ENCODE measurements around the gene AGO3.

Gene AGO3

GRCh38 chr1:36114371-36114770 is 183.5 kb downstream of the AGO3 start:
- DNase-seq = no peak
- peak overlapping the region; percentile 83 to 93 for H3K27ac ChIP-seq
- no peaks in the 10 kb centered on the region for H3K9me3 ChIP-seq

DNA sequence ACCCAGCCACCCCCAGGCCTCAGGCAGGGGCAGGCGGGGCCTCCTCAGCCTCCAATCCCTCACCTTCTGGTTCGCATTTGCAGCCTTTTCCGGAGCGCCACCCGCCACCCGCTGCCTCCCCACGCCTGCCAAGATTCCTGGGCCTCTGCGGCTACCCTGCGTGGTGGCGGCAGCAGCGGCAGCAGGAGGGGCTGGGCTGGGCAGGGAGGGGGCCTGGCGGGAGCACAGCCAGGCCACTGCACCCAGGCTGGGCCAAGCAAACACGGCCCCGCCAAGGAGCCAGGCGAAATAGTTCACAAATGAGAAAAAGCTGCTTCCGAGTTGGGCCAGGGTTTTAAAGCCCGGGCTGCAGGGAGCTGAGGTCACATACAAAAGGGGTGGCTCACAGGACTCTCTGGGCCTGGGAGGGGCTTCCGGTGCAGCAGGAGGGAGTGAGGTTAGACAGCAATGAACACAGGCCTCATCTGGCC is 184.3 kb downstream of the AGO3 start:
- peak overlapping the region; percentile 3 to 18 for H3K4me3 ChIP-seq
- peak; percentile 47 to 93 for DNase-seq
- H3K27ac ChIP-seq = peak overlapping the region; percentile 83 to 93
- intact Hi-C loops (cut with DNase I; ENCODE audit: low total_unique reads) = no loop called here
- TF ChIP-seq, protein P1, sequence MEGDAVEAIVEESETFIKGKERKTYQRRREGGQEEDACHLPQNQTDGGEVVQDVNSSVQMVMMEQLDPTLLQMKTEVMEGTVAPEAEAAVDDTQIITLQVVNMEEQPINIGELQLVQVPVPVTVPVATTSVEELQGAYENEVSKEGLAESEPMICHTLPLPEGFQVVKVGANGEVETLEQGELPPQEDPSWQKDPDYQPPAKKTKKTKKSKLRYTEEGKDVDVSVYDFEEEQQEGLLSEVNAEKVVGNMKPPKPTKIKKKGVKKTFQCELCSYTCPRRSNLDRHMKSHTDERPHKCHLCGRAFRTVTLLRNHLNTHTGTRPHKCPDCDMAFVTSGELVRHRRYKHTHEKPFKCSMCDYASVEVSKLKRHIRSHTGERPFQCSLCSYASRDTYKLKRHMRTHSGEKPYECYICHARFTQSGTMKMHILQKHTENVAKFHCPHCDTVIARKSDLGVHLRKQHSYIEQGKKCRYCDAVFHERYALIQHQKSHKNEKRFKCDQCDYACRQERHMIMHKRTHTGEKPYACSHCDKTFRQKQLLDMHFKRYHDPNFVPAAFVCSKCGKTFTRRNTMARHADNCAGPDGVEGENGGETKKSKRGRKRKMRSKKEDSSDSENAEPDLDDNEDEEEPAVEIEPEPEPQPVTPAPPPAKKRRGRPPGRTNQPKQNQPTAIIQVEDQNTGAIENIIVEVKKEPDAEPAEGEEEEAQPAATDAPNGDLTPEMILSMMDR (IDR thresholded peaks at IDR 0.05) = no peak
- H3K4me1 ChIP-seq = peaks cover 0 to 64% (median 49%) of the 10 kb centered on the region in 4 donors
- H3K9me3 ChIP-seq = no peaks in the 10 kb centered on the region
- H3K36me3 ChIP-seq = peaks cover 0 to 8% (median 0%) of the 10 kb centered on the region in 3 donors
- H3K27me3 ChIP-seq = no peaks in the 10 kb centered on the region

More at GRCh38 chr1:36114371-36114770, 183.5 kb downstream of the AGO3 start:
- Histone ChIP-seq H3K27me3 (no peaks in the 10 kb centered on the region), H3K4me1 (peaks cover 0 to 56% (median 40%) of the 10 kb centered on the region in 4 donors), H3K4me3 (no peak overlapping the region), H3K36me3 (peaks cover 0 to 8% (median 0%) of the 10 kb centered on the region in 3 donors)
- intact Hi-C loops (cut with DNase I; ENCODE audit: low total_unique reads) = no loop called here
- TF ChIP-seq, protein P1 (IDR thresholded peaks at IDR 0.05) = no peak

DNA sequence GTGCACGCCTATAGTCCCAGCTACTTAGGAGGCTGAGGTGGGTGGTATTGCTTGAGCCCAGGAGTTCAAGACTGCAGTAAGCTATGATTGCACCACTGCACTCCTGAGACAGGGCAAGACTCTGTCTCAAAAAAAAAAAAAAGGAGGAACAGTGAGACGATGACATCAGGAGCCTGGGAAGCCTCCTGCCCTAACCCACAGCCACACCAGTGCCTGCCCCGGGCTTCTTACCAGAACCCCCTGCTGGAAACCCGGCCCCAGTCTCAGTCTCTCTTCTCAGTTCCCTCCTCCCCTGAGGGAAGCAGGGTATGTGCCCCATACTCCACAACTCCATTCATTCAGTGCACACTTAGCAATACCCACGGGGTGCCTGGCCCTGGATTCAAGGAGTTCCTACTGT is 185.0 kb downstream of the AGO3 start:
- TF ChIP-seq, protein P1 (IDR thresholded peaks at IDR 0.05) = no peak
- intact Hi-C loops (cut with DNase I; ENCODE audit: low total_unique reads) = no loop called here
- H3K4me1 ChIP-seq = peaks cover 0 to 71% (median 50%) of the 10 kb centered on the region in 4 donors
- peaks cover 0 to 8% (median 0%) of the 10 kb centered on the region in 3 donors for H3K36me3 ChIP-seq
- no peaks in the 10 kb centered on the region for H3K27me3 ChIP-seq
- no peaks in the 10 kb centered on the region for H3K9me3 ChIP-seq
- DNase-seq = no peak
- H3K27ac ChIP-seq = peak overlapping the region; percentile 83 to 93
- H3K4me3 ChIP-seq = no peak overlapping the region

GRCh38 chr1:36116901-36117300 is 186.0 kb downstream of the AGO3 start:
- H3K4me1 ChIP-seq = peaks cover 0 to 74% (median 50%) of the 10 kb centered on the region in 4 donors
- TF ChIP-seq, protein P1 (IDR thresholded peaks at IDR 0.05) = no peak
- no peaks in the 10 kb centered on the region for H3K27me3 ChIP-seq
- no peak overlapping the region for H3K4me3 ChIP-seq
- H3K36me3 ChIP-seq = peaks cover 0 to 8% (median 0%) of the 10 kb centered on the region in 3 donors
- H3K9me3 ChIP-seq = no peaks in the 10 kb centered on the region
- H3K27ac ChIP-seq = peak overlapping the region; percentile 83 to 93
- DNase-seq = no peak
- intact Hi-C loops (cut with DNase I; ENCODE audit: low total_unique reads) = no loop called here

DNA sequence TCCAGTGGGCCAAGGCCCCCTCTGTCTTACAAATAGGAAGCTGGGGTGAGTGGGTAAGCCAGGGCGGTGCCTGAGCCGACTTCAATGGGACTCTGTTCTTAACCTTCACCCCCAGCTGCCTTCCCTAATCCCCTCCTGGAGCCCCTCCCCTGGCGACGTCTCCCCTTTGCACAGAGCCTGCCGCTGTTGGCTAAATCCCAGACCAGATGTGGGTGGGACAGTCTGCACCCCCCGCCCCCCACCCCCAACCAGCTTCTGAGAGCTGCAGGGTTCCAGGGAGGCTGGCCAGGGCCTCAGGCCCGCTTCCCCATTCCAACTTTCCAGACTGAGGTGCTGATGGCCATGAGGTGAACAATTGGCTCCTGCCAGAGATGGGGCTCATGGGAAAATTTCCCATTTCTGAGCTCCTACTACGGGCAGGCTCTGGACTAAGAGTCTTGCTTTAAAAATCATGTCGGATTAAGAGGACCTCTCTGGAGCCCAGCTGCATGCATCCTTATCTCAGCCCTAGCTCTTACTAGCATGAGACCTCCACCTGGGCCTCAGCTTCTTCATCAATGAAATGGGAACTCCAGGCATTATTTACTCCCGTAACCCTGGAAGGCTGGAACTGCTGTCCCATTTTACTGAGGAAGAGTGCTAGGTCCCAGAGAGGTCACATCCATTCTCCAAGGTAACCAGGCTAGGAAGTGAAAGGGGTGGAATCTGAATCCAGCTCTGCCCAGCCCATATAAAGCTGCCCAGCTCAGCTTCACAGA is 187.7 kb downstream of the AGO3 start:
- Histone ChIP-seq H3K27me3 (no peaks in the 10 kb centered on the region), H3K4me1 (peaks cover 0 to 79% (median 53%) of the 10 kb centered on the region in 4 donors), H3K36me3 (no peaks in the 10 kb centered on the region)

More for the DNA sequence above, 187.7 kb downstream of the AGO3 start:
- H3K9me3 ChIP-seq = no peaks in the 10 kb centered on the region
- TF ChIP-seq, protein P1 (IDR thresholded peaks at IDR 0.05) = no peak
- no peak overlapping the region for H3K4me3 ChIP-seq
- intact Hi-C loops (cut with DNase I; ENCODE audit: low total_unique reads) = no loop called here
- H3K27ac ChIP-seq = peak overlapping the region; percentile 73 to 93
- DNase-seq = no peak
